HG02840 (cell line): ENCODE measurements around the gene FGD2.
"Not testable (repeated sequence)": the region's sequence is repeated elsewhere in the genome, so short reads cannot be mapped to it uniquely, and the experiment has no call there.

ENCODE experiments used
- ATAC-seq: cut with Tn5 transposase; IDR thresholded peaks from one replicate; pipeline ENCODE4 v1.9.1; 2021; ENCODE audit warnings: mild to moderate bottlenecking, moderate library complexity, moderate number of reproducible peaks; ENCODE audit not compliant: unreplicated experiment, low FRiP score

The FGD2 gene

DNA sequence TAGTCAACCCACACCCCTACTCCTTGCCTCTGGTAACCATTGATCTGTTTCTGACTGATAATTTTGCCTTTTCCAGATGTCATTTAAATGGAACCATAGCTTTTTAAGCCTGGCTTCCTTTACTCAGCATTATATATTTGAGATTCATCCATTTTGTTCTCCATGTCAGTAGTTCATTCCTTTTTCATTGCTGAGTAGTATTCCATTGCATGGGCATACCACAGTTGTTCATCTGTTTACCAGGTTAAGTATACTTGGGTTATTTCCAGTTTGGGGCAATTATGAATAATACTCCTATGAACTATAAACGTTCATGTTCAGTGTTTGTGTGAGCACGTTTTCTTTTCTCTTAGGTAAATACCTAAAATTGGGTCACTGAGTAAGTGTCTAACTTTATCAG is 25.1 kb downstream of the FGD2 start:
- ATAC-seq, result no peak

DNA sequence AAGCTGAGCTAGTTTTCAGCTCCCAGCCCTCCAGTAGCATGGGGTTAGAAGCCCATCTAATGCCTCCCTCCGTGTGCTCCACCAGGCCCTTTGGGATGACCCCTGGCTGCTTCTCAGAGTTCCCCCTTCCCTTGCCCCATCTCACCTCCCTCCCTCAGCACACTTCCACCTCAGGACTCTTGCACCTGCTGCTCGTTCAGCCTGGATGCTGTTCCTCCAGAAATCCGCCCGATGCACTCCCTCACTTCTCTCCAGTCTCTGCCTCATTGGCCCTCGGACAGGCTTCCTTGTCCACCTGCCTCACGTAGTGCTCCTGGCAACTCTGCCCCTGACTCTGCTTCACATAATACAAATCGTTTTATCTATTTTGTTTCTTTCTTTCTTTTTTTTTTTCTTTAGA is 26.8 kb downstream of the FGD2 start:
- ATAC-seq, result no peak

DNA sequence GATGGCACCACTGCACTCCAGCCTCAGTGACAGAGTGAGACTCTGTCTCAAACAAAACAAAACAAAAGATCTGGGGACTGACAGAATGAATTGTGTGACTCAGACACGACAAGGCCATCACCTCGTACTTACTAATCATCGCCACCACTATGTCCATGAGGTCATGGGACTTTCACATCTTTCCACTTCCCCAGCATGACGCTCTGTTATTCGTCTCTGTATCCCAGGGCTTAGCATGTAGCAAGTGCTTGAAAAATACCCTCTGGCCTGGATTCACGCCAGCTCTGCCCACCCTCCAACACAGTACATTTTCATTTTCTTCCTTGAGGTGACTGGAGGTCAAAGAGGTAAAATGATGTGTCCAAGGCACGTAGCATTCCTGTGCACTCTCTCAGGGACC is 27.8 kb downstream of the FGD2 start:
- no peak for ATAC-seq

DNA sequence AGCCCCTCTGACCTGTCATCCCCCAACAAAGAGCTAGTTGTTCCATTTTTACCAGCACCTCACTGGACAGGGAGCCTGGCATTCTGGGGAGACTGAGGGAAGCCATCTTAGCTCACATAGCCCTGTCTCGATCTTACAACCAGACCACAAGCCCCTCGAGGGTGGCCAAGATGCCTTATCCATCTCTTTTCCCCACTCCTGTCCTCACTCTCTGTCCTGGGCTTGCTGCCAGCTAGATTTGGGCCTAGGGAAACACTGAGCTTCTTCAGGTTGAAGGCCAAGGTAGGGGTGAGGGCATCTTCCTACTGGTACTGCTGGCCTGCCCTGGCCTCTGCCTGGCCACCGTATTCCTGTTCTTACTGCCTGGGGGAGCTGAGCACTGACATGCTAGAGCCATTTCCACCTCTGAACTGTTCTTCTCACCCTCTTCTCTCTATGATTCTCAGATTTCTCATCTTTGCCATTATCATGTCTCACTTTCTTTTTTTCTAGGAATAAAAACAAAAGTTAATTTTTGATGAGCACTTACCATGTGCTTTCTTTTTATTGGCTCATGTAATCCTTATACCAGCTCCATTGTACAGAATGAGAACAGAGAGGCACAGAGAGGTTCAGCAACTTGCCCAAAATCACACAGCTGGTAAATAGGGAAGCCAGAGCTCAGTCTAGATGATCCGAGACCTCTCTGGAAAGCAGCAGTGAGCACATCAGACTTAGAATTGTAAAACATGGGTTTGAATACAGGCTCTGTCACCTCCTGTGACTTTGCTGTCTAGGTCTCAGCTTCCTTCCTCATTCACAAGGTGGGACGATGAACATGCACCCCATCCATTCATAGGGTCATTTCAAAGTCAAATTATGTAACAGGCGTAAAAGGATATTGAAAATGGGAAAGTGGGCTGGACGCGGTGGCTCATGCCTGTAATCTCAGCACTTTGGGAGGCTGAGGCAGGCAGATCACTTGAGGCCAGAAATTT is 28.7 kb downstream of the FGD2 start:
- no peak for ATAC-seq

DNA sequence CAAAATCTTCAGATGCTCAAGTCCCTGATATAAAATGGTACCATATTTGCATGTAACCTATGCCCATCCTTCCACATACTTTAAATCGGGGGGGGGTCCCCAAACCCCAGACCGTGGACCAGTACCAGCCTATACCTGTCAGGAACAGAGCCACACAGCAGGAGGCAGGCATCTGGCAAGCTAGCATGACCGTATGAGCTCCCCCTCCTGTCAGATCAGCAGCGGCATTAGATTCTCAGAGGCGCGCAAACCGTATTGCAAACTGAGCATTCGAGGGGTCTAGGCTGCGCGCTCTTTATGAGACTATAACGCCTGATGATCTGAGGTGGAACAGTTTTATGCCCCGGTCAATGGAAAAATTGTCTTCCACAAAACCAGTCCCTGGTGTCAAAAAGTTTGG is 30.7 kb downstream of the FGD2 start:
- ATAC-seq, result no peak

DNA sequence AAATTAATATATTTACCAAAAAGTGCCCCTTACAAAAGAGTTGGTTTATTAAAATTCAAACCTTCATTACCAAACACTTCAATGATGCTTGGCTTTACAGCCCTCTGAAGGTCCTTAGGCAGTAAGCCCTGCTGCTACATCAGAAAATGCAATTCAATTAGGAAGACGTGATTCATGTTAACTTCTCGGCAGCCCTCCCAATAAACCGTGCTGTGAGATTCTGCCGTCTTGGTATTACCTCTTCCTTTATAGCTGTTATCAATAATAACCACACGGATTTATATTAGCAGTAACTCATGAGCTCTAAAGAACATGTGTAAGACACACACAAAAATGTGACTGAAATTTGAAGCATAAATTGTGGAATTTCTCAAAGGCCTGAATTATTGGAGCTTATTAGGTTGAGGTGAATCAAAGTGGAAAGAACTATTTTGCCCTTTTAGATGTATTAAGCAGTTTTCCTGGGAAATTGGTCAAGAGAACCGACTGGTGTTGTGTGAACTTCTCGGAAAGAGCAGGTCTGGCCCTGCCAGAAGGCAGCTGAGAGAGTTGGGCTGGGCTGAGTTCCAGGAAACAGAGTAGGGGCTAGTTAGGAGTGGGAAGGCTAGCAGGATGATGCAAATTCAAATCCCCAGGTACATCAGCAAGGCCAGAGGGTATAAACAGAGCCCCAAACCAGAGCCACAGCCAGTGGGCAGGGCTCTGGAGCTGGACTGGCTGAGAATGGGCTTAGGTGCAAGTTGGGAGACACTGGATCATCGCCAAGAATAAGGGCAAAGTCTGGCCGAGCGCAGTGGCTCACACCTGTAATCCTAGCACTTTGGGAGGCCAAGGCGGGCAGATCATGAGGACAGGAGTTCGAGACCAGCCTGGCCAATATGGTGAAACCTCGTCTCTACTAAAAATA is 33.1 kb downstream of the FGD2 start:
- no peak for ATAC-seq

DNA sequence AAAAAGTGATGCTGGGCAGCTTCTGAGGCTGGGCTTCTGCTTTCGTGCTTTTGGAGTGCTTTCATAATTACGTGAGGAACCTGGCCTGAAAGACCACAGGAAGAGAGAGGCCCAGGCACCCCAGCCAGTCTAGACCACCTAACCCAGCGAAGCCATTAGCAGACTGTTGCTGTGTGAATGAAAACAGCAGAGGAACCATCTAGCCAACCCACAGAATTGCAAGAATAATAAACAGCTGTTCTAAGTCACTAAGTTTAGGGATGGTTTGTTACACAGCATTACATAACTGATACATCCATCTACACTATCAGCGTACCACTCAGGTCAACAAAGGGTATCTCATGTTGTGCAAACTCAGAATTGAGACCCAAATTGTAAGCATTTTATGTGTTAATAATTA is 34.5 kb downstream of the FGD2 start:
- no peak for ATAC-seq

DNA sequence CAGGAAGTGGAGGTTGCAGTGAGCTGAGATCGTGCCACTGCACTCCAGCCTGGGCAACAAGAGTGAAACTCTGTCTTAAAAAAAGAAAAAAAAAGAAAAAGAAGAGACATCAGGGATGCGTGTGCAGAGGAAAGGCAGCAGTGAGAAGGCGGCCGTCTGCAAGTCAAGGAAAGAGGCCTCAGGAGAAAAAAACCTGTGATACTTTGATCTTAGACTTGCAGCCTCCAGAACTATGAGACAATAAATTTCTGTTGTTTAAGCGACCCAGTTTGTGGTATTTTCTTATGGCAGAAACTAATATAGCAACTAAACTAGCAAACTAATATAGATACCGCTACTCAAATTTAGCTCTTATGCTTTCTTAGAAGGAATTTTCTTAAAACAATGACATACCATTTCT is 36.1 kb downstream of the FGD2 start:
- no peak for ATAC-seq

DNA sequence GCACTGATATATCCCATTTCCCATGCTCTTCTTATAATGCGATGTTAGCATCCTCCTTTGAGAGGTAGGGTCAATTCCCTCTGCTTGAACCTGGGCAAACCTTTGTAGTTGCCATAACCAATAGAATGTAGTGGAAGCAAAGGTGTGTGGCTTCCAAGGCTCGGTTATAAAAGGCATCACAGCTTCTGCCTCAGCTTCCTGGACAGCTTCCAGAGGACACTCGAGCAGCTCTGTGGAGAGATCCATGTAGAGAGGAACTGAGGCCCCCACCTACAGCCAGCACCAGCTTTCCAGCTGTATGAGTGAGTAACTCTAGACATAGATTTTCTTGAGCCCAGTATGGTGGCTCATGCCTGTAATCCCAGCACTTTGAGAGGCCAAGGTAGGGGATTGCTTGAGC is 36.7 kb downstream of the FGD2 start:
- no peak for ATAC-seq

DNA sequence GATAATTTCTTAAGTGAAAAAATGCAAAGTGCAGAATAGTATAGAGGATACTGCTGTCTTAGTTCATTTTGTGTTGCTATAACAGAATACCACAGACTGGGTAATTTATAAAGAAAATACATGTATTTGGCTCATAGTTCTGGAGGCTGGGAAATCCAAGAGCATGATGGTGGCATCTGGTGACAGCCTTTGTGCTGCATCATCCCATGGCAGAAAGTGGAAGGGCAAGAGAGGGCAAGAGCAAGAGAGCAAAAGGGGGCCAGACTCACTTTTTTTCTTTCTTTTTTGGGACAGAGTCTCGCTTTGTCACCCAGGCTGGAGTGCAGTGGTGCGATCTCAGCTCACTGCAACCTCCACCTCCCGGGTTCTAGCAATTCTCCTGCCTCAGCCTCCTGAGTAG is 37.6 kb downstream of the FGD2 start:
- not testable (repeated sequence) for ATAC-seq

DNA sequence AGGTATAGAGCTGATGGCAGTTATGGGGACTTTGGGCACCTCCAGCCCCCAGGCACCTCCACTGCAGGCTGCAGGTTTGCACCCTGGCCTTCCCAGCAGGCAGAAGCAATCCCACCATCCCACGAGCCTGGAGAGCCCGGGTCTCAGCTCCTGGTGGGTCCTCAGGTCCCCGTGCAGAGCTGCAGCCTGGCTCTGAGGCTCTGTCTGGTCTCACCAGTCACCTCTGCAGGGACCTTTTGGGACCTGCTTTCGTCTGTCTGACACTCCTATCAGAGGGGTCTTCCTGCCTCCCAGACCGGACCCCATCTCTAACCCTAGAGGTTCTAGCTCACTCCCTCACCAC is 41.9 kb downstream of the FGD2 start:
- no peak for ATAC-seq

DNA sequence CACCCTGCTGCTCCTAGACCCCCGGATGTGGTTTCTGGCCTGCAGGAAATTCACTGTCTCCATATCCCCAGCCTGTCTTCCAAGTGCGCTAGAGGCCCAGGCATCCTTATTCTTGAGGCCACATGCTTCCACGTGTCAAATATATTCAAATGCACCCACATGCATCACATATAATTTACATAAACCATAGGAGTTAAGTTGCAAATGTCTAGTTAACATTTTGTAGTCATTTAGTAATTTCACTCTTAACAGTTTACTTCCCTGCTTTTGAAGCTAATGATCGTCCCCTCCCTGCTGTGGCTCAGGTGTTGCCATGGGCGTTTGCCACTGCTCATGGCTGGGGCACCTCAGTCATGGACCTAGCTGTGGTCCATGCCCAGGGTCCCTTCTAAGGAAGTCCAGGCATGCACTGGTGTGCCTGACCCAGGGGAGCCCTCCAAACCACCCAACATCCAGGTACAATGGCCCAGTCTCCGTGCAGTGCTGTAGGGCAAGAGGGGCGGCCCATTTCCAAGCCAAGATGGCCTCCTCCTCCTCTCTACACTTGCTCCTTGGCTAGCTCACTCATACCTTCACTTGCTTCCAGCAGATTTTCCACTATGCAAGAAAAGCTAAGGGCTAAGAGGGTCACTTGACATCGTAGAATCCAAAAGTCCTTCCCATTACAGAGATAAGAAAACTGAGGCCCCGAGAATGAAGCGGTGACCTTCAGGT is 42.4 kb downstream of the FGD2 start:
- no peak for ATAC-seq

DNA sequence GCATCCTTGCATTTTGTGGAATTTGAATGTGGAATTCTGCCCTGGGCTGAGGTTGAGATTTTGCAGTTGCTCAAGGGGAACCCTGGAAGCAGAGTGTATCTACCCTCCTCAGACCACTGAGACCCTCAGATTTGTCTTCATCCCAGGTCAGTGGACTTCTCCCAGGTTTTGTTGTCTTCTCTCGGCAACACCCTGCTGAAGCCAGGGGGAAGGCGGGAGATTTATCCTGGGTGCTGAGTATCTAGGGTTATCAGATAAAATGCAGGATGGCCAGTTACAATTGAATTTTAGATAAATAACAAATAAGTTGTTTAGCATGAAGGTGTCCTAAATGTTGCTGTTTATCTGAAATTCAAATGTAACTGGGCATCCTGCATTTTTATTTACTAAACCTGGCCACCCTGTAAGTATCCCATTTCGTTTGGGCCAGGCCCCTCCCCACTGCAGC is 43.0 kb downstream of the FGD2 start:
- ATAC-seq, result no peak

DNA sequence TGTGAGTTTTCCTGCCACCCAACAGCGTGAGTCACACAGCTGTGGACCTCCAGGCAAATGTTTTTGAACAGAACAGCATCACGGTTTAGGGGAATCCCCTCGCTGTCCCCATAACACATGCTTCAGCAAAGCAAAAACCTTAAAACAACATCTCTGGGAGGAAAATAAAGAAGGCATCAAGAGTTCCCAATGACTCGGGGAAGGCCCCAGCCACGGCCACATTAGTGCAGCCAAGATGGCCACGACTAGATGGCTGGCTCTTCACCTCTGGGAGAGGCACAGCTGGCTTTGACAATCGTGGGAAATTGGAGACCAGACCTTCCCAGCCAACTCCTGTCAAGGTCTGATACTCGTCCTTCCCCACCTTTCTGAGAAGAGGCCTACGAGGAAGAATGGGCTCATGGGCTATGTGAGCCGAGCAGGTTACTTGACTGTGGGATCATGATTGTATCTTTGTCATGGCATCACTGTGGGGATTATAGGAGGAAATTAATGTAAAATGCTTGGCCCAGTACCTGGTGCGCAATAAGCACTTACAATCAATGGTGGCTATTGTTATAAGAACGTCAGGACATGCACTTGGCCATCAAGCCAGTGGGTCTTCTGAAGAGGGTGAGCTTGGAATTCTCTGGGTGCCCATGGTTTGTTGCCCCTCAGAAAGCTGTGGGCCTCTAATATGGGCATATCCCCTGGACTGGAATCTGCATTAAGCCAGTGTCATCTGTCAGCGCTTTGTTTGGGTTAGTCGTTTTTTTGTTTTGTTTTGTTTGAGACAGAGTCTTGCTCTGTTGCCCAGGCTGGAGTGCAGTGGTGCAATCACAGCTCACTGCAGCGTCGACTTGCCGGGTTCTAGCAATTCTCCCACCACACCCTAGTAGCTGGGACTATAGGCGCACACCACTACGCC is 43.6 kb downstream of the FGD2 start:
- ATAC-seq, result peak; percentile 56

DNA sequence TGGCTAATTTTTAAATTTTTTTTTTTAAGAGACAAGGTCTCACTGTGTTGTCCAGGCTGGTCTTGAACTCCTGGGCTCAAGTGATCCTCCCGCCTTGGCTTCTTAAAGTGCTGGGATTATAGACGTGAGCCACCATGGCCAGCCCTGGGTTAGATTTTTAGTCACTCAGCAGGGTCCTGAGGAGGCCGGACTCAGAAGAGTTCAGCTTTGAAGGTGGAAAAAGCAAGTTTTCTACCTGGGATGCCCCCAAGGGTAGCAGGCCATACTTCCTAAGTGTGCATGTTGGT is 44.2 kb downstream of the FGD2 start:
- ATAC-seq, result no peak

DNA sequence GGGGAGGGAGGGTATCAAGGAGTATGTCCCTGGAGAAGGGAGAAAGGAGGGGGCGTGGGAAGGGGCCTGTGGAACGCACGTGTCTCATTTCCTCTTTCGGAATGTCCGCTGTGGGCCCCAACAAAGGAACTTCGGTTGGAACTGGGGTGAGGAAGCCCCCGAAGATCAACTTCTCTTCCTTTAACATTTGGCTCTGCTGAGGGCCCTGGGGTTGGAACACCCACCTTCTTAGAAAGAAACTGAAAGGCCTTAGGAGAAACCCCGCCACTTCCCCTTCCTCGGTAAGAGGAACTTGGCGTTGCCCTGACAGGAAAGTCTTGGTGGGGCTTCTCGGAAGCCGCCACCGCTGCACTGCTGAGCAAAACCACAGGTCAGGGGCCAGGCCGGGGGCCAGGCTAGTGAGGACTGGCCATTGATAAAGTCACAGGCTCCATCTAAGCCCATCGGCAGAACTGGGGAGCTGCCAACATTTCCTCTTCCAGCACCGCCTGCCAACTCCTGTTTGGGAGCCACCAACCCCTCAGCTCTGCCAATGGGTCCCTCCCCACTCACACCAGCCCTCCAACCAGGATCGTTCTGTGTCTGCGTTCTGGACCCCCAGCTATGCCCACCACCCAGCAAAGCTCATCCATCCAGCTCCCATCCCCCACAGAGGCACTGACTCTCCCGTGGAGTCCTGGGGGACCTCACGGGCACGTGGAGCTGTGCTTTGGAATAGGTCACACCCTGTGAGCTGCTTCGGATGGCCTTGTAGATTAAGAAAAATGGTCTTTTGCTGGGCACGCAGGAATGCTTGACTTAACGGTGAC is 44.8 kb downstream of the FGD2 start:
- ATAC-seq, result no peak

DNA sequence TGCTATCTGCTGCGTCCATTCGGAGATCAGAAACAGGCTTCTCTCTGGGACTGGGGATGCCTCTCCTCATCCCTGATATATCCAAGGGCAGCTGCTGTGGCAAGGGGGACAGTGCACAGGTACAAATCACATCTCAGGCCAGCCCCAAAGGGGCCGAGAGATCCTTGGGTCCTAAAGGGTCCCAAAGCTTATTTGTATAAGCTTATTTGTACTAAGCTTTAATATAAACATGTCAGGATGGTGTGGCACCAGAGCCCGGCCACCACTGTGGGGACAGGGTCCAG is 45.3 kb downstream of the FGD2 start:
- no peak for ATAC-seq

DNA sequence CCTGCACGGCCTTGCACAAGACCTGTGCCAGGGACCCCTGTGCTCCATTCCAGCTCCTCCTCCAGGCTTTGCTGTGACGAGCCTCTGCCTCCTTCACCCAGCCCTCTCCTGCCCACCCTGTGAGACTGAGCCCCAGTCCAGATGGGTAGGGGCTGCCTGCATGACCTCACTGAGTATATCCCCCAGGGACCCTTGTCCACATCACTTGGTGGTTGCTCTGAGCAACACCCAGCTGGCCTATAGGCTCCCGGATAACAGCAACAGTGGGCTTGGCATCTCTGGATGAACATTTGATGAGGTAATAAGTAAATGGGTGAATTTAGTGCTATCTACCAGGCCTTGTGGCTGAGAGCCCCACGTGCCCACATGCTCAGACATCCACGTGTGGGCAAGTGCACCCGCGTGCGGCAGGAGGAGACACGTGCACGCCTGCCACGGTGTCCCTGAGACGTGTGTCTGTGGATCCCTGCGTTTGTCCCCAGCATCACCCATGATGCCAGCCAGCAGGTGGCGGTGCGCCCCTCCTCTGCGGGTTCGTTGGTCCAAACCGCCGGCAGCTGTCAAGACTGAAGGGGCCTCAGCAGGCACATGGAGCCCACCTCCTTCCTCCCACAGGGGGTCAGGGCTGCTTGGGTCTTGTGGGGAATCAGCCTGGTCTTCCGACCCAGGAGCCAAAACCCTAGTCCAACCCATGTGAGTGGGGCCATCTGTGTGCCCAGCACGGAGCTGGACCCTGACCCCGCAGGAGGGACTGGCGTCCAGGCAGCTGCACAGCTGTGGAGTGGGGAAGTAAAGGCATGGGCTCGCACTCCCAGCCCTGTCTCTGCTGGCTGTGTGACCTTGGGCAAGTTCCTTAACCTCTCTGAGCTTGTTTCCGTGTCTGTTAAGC is 45.9 kb downstream of the FGD2 start:
- ATAC-seq, result no peak
